NCI-H128 (cell line): Measurements from ENCODE around the gene CSF3R.

ENCODE experiments used
- DNase-seq: peaks from one replicate; lab custom pipeline; 2025; ENCODE audit not compliant: unreplicated experiment; lab: John Stamatoyannopoulos, UW

CSF3R gene

DNA sequence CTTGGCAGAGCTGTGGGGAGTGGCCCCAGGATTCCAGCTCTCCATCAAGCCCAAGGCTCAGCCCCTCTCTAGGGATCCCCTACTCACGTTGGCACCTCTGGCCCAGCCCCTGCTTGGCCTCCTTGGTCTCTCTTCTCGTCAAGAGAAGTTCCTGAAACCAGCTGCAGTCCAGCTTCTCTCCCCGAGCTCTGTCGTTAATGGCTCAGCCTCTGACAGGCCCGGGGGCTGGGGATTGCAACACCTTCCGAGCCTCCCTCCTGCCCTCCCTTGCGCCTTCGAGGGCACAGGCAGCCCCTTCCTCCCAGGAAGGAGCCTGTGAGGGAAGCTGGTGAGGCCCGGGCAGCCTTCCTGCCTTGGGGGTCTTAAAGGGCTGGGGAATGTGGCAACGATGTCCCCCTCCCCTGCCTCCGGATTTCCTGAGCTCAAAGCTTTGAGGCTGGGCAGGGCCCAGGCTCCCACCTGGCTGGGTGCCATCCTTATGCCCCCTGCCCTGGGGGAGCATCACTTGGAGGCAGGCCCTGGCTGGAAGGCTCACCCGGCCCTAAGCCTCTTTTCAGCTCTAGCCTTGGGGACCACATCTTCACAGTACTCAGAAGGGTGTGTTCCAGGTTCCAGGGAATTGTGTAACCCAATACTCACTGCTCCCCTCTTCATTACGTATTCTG is at the start of gene CSF3R:
Gene CSF3R (minus strand): TSS at position 190 of the 665 bp plus-strand sequence. CDS start 3,417 bp downstream, outside the sequence.
- DNase-seq = no peak

DNA sequence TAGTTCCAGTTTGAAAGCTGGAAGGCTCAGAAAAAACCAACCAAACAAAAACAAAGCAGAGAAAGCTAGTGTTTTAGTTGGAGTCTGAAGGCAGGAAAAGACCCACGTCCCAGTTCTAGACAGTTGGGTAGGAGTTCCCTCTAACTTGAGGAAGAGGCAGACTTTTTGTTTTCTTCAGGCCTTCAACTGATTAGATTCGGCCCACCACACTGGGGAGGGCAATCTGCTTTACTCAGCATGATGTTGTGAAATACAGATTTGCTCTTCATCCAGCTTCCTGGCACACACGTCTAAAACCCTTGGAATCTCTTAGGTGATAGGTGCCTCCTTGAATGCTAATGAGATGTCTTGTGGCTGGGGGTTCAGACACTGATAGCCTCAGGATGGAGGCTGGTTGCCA is 49.1 kb upstream of the CSF3R start:
- no peak for DNase-seq

DNA sequence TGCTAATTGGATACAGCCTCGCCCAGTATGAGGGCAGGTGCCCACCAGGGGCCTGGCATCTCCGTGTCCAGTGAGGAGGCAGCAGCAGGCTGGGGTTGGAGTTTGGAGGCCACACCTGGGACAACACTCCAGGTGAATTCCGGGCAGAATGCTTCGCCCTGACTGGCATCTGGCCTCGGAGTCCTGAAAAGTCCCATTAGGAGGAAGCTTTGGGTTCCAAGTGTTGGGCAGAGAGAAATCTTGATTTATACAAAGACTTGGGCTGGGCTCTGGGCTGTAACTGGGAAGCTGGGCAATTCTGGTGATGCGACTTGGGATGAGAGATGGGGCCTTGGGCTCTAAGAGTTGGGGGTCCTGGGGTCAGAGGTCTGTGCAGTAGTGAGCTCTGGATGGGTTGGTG is 48.1 kb upstream of the CSF3R start:
- DNase-seq = no peak

DNA sequence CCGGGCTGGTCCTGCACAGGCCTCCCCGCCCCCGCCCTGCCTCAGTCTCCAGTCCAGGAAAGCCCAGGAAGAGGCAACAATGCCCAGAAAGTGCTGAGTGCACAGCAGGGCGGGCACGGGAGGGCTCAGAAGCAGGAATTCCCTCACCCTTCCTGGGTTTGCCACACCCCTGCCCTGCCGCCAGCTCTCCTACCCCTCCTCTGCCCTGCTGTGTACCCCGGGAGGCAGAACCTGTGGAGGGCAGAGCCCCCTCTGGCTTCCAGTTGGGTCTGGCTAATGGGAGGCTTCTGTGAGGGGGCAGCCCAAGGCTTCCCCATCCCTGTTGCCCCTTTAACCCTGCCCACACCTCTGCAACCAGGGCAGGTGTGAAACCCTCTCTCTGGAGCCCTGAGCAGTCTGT is 47.5 kb upstream of the CSF3R start:
- DNase-seq = no peak

DNA sequence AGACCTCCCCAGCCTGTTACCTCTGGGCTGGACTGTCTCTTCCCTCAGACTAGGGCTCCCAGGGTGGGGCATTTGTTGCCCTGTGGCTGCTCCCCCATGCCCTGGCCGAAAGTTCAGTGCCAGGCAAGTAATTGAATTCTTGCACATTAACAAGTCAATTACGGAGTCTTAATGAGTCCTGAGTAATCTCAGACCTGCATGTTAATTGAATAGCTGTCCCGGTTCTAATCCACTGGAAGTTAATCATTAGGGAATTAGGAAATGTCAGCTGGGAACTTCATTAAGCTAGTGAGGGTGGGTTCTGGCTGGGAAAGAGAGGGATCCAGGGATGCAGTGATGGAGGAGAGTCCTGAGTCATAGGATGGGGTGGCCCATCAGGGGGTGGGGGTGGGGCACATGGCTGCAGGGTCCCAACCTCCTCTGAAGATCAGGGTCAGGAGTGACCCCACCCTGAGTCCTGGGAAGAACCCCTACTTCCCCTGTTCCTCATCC is 47.1 kb upstream of the CSF3R start:
- DNase-seq = no peak

DNA sequence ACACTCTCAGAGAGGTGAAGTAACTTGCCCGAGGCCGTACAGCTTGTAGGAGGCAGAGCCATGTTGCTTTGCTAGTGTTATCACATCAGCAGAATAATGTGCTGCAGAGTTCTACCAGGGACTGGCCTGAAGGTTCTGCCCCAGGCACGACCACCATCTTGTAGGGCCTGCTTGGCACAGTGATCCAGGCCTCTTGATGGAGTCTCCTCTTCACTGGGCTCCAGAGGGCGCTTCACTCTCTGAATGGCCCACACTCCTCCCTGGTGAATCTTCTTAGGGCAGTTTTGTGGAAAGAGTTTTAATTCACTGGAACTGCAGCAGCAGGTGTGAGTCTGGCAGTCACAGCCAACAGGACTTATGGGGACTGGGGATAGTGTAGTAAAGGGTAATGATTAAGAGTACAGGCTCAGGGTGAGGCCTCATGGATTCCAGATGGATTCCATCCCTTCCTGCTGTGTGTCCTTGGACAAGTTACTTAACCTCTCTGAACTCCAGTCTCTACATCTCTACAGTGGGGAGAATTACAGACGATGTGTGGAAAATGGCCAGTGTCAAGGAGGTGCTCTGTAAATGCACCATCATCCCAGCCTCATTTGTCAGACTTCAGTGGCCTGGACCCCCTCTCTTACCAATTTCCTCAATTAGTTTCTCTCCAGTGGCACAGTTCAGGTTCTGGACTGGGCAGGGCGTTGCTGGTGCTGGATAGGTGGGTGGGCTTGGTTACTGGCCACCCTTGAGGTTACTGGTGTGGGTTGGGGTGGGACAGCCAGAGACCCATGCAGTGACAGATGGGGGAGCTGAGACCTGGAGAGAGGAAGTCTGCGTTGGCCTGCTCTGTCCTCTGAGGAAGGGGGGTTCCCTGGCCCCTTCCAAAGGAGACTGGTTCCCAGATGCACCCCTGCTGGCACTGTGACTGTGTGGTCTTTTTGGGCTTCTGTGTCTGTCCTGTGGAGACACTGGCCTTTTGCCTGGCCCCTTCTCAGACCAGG is 45.9 kb upstream of the CSF3R start:
- no peak for DNase-seq

DNA sequence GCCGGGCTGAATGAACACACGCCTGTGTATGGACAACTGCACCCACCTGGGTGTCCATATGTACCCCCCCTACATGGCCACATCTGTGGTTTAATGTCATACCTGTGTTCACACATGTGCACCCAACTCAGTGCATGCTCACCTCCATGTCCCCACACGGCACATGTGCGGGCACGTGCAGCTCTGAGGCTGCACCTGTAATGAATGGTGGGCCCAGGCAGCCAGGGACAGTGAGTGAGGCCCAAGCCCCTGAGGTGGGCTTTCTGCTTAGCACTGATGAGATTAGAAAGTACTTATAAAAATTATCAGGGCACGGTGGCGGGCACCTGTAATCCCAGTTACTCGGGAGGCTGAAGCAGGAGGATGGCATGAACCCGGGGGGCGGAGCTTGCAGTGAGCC is 42.5 kb upstream of the CSF3R start:
- no peak for DNase-seq

DNA sequence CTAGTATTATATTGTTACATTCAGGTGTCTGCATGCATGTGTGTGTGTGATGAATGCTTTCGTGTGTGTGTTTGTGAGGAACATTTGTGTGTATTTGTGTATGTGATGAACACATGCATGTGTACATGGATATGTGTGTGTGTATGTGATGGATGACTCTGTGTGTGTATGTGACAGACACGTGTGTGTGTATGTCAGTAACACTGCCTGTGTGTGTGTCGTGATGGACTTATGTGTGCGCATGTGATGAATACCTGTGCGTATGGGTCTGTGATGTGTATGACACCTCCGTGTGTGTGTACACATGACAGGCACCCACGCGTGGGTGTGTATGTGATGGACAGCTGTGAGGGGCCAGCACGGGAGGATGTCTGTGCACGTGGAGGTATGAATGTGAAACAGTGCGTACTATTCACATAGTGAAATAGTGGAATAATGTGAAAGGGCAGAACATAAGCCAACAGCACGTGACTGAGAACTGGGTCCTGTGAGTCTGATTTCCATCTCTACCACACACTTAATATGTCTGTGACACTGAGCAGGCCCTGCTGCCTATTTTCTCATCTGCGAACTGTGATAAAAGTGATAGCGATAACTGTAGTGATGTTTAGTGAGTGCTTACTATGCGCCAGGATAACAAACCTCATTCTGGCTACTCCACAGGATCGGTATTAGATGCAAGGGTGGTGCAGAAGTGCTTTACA is 41.8 kb upstream of the CSF3R start:
- DNase-seq = no peak

DNA sequence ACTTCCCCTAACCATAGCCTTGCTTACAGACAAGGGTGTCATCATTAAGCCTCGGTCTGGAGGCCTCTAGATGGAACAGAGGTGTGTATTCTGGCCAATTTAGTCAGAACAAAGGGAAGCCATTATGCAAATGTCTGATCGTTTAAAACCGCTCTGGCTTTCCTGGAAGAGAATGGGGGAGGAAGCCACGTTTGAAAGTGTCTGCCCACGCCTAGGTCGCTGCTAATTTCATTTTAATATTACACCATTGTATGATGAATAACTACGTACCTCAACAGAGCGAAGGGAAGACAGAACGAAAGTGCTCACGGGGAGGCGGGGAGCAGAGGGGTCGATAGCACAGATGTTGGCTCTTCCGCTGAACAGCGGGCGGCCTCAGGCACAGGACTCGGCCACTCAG is 41.1 kb upstream of the CSF3R start:
- no peak for DNase-seq

DNA sequence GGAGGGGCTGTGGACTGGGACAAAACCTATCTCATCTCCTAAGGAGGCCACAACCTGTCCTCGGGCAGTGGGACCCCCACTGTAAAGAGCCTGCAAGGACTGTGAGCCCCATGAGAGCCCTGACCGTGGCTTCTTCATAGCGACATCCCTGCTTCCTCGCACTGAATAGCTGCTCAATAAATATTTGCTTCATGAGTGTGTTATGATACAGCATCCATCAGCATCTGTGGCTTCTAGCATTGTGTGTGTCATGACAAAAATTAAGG is 40.5 kb upstream of the CSF3R start:
- DNase-seq = no peak

DNA sequence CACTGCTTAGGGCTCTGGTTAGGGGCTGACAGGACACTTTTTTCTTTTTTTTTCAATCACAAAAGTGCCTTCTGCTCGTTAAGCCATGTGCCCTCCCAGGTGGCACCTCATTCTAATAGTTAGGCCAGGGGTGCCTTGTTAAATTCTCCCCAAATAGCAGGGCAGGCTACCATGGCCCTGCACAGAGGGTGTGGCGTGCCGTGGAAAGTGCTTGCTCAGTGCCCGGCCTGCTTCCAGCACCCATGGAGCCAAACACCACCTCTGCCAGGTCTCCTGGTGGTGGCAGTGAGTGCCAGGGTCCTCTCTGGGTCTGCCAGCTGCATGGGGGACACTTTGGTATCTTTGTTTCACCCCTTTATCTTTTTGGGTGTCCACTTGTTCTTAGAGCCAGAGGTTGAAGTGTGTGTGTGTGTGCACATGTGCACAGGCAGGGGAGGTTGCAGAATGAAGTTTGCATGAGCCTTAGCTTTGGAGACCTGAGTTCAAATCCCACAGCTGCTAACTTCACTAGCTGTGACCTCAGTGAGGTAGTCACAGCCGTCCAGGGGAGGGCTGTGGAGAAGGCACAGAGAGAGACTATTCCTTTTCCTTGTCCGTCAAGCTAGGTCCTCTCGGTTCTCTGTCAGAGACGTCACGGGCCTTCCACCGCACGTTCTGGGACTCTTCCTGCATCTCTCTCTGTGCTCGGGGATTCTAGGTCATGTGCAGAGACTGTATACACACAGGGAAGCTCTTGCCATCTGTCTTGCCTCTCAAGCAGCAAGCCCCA is 39.9 kb upstream of the CSF3R start:
- no peak for DNase-seq

DNA sequence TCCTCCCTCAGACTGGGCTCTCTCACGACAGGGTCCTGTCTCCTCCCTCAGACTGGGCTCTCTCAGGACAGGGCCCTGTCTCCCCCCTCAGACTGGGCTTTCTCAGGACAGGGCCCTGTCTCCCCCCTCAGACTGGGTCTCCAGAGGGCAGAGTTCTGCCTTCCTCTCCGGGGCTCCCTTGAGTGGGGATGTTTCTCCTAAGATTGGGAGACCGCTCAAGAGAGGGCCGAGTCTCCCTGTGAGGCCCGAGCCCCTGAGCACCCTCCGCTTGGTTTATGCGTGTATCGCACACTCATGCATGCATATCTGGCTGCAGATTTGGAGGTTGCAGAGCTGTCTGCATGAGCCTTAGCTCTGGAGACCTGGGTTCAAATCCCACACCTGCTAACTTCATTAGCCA is 39.3 kb upstream of the CSF3R start:
- DNase-seq = no peak

DNA sequence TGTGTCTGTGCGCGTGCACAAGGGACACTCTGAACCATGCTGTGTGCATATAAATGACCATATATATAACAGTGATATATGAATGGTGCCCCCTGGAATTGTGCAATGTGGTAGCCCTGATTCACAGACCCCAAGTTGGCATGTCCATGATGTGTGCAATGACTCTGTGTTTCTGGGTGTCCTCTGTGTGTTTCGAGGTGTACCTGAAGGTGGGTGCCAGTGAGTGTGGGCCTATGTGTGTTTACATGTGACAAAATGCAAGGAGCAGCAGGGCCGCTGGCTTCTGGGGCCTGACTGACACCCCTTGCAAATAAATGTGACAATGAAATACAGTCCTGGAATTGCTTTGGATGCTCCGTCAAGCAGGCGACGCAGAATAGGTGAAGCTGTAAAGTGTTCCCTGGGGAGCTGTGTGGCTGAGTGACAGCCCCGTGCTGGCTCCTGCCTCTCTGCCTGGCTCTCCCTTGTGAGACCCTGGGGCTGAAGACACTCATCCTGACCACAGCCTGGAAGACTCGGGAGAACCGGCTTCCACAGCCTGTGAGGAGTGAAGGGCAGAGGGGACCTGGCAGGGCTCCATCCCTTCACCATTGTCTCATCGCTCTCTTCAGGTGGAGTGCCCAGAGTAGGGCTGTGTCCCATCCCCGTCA is 38.2 kb upstream of the CSF3R start:
- DNase-seq = no peak

DNA sequence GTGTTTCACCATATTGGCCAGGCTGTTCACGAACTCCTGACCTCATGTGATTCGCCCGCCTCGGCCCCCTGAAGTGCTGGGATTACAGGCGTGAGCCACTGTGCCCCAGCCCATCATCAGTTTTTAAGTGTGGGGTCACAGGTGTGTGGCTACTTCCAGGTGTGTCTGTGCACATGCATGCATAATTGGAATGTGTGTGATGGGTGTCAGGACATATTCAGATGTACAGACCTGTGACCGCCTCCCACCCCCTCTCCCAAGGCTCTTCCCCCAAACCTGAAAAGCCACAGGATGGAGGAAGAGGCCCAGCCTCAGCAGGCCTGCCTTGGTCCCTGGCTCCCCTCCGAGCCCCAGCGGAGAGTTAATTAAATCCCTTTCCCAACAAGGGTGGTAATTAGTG is 37.3 kb upstream of the CSF3R start:
- no peak for DNase-seq

DNA sequence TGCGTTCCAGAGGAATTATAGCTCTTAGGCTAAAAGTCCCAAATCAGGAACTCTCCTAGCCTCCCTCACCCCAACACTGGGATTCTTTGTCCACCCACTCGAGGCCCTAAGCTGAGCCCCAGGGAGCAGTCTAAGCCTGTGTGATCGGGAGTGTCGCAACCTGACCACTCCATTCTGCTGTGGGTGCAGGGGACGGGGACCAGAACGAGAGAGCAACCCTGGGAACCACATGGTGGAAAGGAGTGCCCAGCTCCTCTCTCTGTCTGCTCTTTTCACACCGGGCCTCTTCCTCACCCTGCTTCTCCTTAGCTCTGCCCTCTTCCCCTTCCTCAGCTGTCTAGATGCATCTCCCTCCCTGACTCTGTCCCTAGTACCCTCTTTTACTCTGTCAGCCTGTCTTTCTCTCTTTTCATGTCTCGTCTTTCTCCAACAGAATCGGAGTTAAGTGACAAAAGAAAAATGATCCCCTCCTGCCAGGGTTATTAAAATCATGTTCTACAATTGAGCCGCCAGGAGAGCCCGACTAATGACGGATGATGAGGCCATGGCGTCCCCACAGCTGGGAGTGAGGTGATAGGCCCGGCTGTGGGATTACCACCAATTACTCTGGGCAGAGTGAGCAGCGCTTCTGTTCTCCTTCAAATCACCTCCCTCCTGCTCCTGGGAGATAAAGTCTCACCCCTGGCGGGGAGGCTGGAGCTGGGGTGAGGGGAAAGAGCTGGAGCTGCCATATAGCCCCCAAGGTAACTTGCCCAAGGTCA is 34.5 kb upstream of the CSF3R start:
- no peak for DNase-seq

DNA sequence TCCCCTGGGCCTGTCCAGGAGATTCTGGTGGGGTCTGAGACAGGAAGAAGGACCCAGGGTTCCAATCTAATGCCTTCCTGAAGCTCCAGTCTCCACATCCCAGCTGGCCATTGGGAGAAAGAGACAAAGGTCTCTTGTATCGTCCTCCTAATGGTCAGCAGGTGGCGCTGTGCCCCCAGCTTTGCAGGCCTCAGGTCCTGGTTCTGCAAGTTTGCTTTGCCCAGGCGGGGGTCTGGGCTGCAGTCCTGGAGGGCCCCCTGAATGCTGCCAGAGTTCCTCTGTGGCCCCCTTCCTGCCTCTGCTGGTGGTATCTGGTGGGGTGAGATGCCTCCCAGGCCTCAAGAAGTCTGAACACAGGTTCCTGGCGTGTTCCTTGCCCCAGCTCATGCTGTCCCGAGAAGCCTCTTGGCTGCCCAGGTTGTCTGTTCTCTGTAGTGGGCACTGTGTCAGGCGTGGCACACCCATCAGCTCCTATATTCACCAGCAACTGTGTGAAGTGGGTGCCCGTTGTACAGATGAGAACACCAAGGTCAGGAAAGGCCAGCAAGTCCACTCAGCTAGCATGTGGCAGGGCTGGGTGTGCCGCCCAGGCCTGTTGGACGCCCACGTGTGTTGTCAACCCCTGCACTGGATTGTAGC is 33.8 kb upstream of the CSF3R start:
- no peak for DNase-seq

DNA sequence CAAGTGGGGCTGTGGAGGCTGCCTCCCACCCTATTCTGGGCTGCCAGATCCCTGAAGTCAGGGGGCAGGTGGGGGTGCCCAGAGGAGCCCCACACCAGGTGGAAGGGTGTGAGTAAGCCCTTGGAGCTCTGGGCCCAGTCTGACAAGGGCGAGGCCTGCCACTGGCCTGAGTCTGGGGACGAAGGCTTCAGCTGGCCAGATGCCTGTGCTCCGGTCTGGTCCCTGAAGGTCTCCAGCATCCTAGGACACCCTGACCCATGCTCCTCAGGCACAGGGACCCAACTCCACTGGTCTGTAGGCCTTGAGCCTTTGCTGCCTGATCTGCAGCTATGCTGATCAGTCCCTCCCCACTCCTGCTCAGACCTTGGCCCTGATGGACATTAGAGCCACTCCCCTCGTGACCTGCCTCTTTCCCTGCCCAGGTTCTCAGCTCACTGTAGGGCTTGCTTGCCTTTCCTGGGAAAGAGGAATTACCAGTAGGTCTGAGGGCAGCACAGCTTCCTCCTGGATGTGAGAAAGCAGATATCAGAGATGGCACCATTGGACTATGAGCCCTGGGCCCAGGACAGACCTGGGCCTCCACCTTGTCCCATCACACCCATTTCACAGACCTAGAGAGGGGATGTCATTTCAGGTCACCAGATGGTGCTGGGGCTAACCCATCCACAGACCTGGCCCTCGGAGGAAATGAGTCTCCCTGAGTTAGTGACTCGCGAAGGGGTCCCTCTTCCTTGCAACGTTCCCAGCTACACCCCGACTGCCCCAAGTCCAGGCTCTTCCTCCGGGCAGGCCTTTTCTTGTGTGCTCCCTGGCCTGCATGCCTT is 32.8 kb upstream of the CSF3R start:
- no peak for DNase-seq

DNA sequence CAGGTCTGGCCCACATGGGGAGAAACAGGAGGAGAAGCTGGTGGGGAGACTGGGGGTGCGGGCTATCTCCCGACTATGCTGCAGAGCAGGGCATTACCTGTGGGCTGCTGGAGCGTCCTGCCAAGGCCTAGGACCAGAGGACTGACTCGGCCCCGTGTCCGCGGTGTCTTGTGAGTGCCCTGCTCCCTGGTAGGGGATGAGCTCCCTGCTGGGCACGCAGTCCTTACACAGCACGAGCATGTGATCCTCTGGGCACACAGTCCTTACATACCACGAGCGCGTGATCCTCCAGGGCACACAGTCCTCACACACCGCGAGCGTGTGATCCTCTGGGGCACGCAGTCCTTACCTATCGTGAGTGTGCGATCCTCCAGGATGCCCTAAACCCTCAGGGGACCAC is 31.8 kb upstream of the CSF3R start:
- no peak for DNase-seq
